NCI-H226 (cell line): ENCODE data around the gene ROS1.
"Not testable (repeated sequence)": the region's sequence is repeated elsewhere in the genome, so short reads cannot be mapped to it uniquely, and the experiment has no call there.

ENCODE experiments used
- DNase-seq: peaks from one replicate; pipeline ENCODE4 v3.0.0-alpha.2; 2015

ROS1 gene

GRCh38 chr6:117375446-117375845 is 50.3 kb downstream of the ROS1 start:
- DNase-seq = no peak

- DNase-seq = no peak
These were observed 52.4 kb downstream of the ROS1 start for GRCh38 chr6:117373211-117373813.

GRCh38 chr6:117372289-117372688 is 53.5 kb downstream of the ROS1 start:
- not testable (repeated sequence) for DNase-seq

GRCh38 chr6:117371492-117371891 is 54.2 kb downstream of the ROS1 start:
- DNase-seq = no peak

GRCh38 chr6:117359581-117359980 is 66.2 kb downstream of the ROS1 start:
- DNase-seq = no peak

- no peak for DNase-seq
These were observed 71.1 kb downstream of the ROS1 start for GRCh38 chr6:117354671-117355070.

GRCh38 chr6:117352466-117353081 is 73.2 kb downstream of the ROS1 start:
- DNase-seq = peak; percentile 32

- DNase-seq = no peak
These were observed 74.2 kb downstream of the ROS1 start for GRCh38 chr6:117351521-117351920.

- DNase-seq = no peak
These were observed 79.4 kb downstream of the ROS1 start for GRCh38 chr6:117346142-117346930.

GRCh38 chr6:117345292-117345610 is 80.5 kb downstream of the ROS1 start:
- no peak for DNase-seq

- DNase-seq = no peak
These were observed 81.1 kb downstream of the ROS1 start for GRCh38 chr6:117344444-117345291.

- DNase-seq = peak; percentile 10
These were observed 87.2 kb downstream of the ROS1 start for GRCh38 chr6:117338567-117338966.

GRCh38 chr6:117329926-117330325 is 95.8 kb downstream of the ROS1 start:
- DNase-seq = no peak

GRCh38 chr6:117328500-117328899 is 97.2 kb downstream of the ROS1 start:
- DNase-seq = no peak

- DNase-seq = no peak
These were observed 97.7 kb downstream of the ROS1 start for GRCh38 chr6:117328005-117328389.

GRCh38 chr6:117327149-117328004 is 98.4 kb downstream of the ROS1 start:
- no peak for DNase-seq

- DNase-seq = no peak
These were observed 99.3 kb downstream of the ROS1 start for GRCh38 chr6:117326396-117326795.

- peak; percentile 9 for DNase-seq
These were observed 108.5 kb downstream of the ROS1 start for GRCh38 chr6:117317261-117317660.

- DNase-seq = no peak
These were observed 114.0 kb downstream of the ROS1 start for GRCh38 chr6:117311726-117312125.

- no peak for DNase-seq
These were observed 114.4 kb downstream of the ROS1 start for GRCh38 chr6:117311310-117311709.

GRCh38 chr6:117309611-117310010 is 116.1 kb downstream of the ROS1 start:
- no peak for DNase-seq

- peak; percentile 28 for DNase-seq
These were observed 116.7 kb downstream of the ROS1 start for GRCh38 chr6:117309069-117309468.
